ENCODE results near the gene RAI1.

GRCh38 chr17:17743391-17744112 lies 62.3 kb downstream of the RAI1 start:
- TF ChIP-seq CTCF (IDR thresholded peaks at IDR 0.05): no peak
- TF ChIP-seq POLR2AphosphoS5 (IDR thresholded peaks at IDR 0.05; ENCODE audit: insufficient read depth in 1 of 2, low read depth in 1 of 2): no peak
